ENCODE measurements around the gene TRAPPC13.

GRCh38 chr5:65651144-65651543 lies 26.3 kb downstream of the TRAPPC13 start:
- TF ChIP-seq, protein P1, sequence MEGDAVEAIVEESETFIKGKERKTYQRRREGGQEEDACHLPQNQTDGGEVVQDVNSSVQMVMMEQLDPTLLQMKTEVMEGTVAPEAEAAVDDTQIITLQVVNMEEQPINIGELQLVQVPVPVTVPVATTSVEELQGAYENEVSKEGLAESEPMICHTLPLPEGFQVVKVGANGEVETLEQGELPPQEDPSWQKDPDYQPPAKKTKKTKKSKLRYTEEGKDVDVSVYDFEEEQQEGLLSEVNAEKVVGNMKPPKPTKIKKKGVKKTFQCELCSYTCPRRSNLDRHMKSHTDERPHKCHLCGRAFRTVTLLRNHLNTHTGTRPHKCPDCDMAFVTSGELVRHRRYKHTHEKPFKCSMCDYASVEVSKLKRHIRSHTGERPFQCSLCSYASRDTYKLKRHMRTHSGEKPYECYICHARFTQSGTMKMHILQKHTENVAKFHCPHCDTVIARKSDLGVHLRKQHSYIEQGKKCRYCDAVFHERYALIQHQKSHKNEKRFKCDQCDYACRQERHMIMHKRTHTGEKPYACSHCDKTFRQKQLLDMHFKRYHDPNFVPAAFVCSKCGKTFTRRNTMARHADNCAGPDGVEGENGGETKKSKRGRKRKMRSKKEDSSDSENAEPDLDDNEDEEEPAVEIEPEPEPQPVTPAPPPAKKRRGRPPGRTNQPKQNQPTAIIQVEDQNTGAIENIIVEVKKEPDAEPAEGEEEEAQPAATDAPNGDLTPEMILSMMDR (IDR thresholded peaks at IDR 0.05), result no peak
- TF ChIP-seq EZH2 (IDR thresholded peaks at IDR 0.05), result no peak
- TF ChIP-seq EZH2phosphoT487 (IDR thresholded peaks at IDR 0.05), result no peak

All from neural progenitor cell (in vitro differentiated cells).